Right lobe of liver (tissue), 4 donors: ENCODE results near the gene MAP4K1.

Source experiments
- CTCF ChIP-seq, 4 donors: fragments of 200-600 bp in 3 of 4; fragments of 450-650 bp in 1 of 4; IDR thresholded peaks; one replicate each; pipeline versions ENCODE4 v1.5.1 to v1.8.0; 2016 to 2022; ENCODE audit warnings: antibody characterized with exemption in 4 of 4, mild to moderate bottlenecking in 2 of 4
- POLR2A ChIP-seq: fragments of 450-650 bp; IDR thresholded peaks from one replicate; pipeline ENCODE4 v1.6.1; 2017; ENCODE audit warnings: antibody characterized with exemption, mild to moderate bottlenecking
- donor health status: DM: no; HTN: no; CAD: no.
- donor health status: DM: no; HTN: no; CAD: no.
- donor health status: DM: no; HTN: yes; CAD: no.

- TF ChIP-seq CTCF (IDR thresholded peaks at IDR 0.05) (no peak), POLR2A (no peak)
These were observed 29.7 kb downstream of the MAP4K1 start for GRCh38 chr19:38588041-38588440.
